Cerebellar nuclear complex (tissue), 1 donor: ENCODE data around the gene MYO3B.

Experiments used
- DNase-seq, 2 experiments: peaks; one replicate each; lab custom pipeline; 2025; lab: John Stamatoyannopoulos, UW

MYO3B gene, protein sequence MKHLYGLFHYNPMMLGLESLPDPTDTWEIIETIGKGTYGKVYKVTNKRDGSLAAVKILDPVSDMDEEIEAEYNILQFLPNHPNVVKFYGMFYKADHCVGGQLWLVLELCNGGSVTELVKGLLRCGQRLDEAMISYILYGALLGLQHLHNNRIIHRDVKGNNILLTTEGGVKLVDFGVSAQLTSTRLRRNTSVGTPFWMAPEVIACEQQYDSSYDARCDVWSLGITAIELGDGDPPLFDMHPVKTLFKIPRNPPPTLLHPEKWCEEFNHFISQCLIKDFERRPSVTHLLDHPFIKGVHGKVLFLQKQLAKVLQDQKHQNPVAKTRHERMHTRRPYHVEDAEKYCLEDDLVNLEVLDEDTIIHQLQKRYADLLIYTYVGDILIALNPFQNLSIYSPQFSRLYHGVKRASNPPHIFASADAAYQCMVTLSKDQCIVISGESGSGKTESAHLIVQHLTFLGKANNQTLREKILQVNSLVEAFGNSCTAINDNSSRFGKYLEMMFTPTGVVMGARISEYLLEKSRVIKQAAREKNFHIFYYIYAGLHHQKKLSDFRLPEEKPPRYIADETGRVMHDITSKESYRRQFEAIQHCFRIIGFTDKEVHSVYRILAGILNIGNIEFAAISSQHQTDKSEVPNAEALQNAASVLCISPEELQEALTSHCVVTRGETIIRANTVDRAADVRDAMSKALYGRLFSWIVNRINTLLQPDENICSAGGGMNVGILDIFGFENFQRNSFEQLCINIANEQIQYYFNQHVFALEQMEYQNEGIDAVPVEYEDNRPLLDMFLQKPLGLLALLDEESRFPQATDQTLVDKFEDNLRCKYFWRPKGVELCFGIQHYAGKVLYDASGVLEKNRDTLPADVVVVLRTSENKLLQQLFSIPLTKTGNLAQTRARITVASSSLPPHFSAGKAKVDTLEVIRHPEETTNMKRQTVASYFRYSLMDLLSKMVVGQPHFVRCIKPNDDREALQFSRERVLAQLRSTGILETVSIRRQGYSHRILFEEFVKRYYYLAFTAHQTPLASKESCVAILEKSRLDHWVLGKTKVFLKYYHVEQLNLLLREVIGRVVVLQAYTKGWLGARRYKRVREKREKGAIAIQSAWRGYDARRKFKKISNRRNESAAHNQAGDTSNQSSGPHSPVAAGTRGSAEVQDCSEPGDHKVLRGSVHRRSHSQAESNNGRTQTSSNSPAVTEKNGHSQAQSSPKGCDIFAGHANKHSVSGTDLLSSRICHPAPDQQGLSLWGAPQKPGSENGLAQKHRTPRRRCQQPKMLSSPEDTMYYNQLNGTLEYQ (N-terminal part only)

DNA sequence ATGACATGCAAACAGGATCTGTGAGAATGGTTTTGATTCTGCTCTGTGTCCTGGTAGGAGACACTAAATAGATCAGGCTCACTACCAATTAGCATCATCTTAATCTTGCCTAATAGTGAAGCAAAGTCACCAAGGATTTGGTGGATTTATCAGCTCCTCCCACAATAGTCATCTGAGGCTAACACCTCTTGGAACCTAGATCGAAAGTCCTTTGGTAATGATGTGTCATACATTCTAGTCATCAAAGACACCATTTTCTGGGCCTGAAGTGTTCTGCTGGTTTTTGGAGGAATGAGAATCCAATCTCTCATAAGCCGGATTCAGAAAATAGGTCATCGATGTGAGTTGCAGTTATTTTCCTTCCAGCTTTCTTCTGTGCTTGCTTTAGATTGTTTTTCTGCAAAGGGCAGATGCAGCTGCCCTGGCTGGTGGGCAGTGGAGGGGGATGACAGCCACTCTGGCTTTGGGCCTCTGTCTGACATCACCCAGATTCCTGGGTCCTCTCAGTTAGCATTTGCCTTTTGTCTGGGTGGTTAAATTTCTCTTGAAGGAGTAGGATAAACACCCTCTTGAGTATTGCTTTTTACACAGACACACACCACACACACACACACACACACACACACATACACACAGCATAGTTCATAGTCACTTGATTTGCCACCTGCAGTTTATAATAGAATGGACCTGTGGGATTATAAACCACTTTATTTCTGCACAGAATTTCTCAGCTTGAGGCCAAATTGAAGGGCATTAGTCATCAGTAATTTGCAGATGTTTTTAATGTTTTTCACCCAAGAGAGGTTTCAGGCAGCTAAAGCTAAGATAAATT, at the start of gene MYO3B:
TSS of gene MYO3B (plus strand) at position 198 of the 832 bp plus-strand sequence. CDS start at position 339, 141 bp downstream.
- no peak for DNase-seq

DNA sequence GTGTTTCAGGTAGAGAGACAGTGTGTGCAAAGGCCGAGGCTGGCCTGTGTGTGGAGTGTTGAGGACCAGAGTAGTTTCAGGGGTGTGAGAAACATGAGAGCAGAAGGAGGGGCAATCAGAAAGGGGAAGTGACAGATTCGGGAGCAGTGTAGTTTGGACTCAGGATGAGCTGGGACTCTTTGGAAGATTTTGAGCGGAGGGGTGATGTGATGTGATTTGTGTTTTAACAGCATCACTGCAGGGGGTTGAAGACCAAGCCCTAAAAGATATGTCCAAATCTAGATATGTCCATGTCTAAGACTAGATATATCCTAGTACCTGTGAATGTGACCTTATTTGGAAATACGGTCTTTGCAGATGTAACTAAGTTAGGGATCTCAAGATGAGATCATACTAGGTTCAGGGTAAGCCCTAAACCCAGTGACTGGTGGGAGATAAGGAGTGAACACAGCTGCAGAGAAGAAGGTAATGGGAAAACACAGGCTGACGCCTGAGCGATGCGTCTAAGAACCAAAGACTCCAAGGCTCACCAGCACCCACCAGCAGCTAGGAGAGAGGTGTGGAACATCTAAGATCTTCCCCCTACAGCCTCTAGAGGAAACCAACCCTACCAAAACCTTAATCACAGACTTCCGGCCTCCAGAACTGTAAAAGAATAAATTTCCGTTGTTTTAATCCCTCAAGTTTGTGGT, 38.5 kb upstream of the MYO3B start:
- no peak for DNase-seq

DNA sequence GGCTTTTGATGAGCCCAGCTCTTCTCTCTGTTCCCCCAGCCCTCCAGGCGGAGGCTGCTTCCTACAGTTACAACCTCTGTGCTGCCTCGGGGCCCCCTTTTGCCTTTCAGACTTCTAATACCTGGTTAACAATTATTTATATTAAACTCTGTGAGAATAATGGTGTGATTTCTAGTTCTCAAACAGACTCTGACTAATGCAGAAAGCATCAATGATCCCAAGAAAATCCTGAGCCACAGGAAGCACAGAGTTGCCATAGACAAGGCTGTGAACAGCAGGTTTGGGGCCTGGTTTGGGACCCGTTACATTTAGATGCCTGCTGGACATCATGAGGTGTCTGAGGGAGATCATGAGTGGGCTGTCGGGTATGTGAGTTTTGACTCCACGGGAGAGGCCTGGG, 37.4 kb upstream of the MYO3B start:
- DNase-seq, result no peak

DNA sequence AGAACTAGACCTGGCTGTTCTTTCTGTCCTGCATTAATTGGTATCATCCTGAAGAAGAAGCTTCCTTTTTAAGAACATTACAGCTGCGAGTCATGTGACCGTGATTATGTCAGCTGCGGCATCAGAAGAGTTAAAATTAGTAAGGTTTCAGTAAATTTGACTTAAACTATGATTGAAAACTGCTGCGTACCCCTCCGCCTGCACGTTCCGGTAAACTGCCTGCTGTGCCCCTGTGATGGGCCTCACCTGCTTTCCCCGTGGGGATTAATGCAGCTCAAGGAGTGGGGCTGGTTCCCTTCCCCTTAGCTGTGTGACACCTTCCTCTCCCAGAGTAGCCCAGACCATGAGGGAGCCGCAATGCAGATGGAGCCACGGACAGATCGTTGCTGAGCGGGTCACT, 36.1 kb upstream of the MYO3B start:
- DNase-seq, result no peak

DNA sequence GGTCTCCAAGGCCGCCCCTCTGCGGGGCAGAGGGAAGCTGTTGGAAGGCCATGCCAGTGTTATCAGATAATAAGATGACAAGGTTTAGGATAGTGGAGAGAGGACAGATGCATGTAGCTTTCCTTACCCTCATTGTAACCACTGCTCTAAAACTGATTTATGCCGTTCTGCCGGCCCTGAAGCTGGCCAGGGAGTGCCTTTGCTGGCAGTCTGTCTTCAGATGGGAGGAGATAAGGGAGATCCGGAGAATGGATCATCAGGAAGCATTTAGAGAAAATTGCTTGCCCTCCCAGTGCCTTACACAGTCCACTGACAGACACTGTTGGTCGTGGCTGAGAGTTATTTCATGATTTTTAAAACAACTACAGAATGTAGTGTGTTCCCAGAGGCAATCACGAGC, 35.4 kb upstream of the MYO3B start:
- no peak for DNase-seq

DNA sequence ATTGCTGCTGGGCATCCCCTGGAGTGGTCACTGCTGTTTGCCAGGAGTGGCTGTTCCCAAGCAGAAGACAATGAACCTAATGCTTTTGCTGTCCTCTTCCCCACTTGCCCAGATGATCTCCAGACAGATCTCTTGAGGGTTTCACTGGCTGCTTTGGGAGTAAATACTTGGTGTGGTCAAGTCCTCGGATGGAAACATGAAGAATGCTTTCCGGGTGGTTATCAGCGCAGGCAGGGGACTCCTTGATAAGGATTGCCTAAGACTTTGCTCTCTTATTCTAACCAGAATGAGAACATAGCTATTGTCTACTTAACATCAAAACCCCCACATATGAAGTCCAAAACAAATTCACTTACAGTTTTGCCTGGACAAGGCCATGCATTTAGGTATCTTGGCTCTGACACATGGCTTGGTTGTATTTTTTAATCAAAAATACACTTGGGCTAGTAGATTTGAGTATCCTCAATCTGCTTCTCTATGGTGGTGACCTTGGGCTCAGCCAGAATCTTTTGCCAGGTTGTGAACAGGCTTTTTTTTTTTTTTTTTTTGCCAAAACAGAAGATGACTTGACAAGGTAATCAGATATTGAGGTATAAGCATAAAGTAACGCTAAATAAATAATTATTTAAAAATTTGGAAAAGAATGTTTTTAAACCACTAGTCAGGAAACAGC, 34.8 kb upstream of the MYO3B start:
- DNase-seq, result no peak

DNA sequence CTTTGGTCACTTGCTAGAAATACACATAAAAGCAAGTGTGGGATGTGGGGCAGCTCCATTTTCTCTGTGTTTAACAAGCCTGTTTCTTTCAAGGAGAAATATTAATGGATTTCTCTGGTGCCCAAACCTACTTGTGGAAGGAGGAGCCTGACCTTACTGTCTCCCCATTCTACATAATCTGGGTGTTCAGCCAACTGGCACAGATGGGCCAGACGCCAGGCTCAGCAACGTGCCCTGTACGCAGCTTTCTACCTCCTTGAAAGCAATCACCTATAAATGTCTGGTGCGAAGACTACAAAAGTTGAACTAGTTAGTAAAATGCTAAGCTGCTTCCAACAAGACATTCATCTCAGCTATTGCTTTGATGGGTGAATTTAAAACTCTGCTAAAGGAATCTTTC, 33.2 kb upstream of the MYO3B start:
- no peak for DNase-seq

DNA sequence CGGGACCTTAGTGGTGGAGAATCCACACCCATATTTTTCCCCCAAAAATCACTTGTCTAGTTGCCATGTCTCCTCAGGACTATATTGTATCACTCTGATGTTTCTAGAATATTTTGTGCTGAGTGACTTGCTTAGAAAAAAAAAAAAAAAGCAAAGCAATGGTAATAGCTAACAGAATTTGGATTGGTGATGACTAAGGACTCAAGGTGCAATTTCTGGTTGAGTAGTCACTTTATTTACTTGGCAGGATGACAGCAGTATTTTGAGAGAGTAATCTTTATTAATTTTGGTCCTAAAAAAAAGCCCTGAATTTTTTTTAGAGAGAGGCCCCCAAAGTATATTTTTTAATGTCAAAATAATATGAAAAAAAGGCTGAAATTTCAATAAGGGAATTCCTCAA, 32.8 kb upstream of the MYO3B start:
- DNase-seq, result no peak

DNA sequence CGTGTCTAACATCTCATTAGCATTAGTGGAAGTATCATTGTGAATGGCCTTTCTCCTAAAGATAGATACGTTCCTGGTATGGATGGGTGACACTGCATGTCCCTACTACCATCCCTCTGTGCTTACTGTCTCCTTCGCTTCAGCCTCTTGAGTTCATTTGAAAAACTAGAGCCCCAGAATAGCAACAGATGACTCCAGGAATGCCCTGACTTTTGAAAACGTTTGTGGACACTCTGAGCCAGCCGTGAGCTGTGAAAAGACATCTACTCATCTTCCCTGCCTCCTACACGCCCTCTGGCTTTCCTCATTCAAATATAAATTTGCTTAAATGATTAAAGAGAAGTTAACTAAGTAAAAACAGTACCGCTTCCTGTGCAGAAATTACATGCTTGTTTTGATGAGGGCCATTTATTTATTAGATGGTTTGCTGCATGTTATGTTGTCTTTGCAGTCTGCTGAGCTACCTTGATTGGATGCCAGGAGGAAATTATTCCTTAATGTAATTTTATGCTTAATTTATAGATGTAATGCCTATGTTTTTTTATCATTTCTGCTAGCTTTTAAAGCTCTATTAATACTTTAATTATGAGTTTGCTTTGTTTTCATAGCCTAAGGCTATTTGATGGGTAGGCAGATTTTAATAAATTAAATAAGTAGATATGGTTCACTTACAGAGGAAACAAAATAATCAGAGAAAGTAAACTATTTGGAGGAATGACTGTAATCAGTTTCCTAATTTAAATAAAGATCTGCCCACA, 32.1 kb upstream of the MYO3B start:
- DNase-seq, result no peak

DNA sequence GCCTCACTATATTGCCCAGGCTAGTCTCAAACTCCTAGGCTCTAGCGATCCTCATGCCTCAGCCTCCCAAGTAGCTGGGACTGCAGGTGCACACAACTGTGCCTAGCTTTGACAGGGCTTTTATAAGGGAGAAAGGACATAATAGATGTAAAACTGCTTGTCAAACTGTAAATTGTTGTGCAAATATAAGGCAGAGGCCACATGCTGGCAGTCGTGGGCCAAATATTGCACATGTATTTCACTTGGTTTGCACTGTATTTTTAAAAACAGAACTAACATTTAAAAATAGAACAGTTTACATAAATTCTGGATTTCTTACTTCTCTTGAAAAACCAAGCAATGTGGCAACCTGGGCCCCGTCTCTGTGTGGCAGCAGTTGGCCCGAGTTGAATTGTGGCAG, 31.2 kb upstream of the MYO3B start:
- no peak for DNase-seq

DNA sequence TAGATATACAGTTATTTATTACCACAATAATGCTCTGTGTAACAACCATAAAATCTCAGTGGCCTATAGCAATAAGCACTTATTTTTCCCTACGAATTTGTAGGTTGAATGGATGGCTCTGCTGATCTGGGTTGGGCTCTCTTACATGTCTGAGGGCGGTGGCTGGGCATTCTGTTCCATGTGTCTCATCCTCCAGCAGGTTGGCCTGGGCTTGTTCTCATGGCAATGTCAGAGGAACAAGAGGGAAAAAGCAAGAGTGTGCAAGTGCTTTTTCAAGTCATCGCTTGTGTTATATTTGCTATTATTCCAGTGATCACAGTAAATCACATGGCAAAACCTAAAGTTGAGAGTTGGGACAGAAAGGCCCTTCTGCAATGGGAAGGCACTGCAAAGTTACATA, 30.4 kb upstream of the MYO3B start:
- no peak for DNase-seq

DNA sequence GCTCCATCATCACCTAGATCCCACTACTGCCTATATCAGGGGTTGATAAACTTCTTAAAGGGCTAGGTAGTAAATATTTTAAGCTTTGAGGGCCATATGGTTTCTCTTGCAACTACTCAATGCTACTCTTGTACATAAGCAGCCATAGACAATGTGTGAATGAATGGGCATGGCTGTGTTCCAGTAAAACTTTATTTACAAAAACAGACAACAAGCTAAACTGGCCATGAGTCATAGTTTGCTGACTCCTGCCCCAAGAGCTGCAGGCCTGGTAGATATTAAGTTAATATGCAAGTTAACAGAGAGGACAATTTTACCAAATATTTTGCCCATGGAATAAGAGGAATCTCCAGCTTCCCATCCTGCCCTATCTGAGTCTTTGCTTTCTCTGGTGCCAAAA, 29.8 kb upstream of the MYO3B start:
- no peak for DNase-seq

DNA sequence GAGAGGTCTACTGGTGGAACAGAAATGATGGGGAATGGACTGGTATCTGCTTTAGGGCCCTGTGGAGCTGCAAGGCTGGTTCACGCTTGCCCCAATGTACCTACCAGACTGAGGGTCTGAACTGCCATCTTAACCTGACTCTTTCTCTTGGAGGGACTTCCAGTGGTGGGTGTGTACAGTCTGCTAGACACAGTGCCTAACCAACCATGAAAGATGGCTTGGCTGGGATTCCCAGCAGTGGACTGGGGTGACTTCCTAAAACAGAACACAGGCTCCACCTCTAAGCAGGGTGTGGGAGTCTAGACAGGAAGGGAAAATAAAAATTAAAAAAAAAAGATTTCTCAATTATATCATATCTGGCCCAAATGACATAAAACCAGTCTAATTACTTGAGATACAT, 25.5 kb upstream of the MYO3B start:
- no peak for DNase-seq

DNA sequence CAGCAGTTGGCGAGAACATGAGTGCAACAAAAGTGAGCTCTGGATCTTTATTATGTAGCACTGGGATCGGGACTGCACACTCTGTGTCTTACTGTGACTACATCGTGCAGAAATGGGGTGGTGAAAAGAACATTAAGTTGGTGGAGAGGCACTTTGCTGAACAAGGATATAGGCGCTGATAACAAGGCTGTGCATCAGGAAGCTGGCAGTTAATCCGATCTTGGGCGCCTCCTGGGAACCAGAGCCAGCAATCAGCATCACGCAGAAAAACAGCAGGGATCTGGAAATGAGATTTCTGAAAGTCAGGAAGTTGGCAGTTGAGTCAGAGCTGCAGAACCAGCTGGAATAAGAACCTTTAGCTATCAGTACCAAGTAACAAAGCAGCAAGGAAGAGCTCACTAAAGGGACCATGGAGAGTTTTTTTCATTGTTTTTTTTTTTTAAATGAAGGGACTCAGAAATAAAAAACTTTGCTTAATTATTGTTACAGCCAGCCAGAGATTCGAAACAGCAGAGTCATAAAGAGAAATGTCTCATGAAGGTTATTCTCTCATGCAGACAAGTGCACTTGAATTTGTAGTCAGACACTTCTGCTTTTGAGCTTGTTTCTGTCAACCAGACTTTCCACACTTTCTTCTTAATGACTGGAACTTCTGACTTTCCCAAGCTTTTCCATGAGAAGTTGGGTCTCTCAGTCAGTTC, 22.8 kb upstream of the MYO3B start:
- no peak for DNase-seq

DNA sequence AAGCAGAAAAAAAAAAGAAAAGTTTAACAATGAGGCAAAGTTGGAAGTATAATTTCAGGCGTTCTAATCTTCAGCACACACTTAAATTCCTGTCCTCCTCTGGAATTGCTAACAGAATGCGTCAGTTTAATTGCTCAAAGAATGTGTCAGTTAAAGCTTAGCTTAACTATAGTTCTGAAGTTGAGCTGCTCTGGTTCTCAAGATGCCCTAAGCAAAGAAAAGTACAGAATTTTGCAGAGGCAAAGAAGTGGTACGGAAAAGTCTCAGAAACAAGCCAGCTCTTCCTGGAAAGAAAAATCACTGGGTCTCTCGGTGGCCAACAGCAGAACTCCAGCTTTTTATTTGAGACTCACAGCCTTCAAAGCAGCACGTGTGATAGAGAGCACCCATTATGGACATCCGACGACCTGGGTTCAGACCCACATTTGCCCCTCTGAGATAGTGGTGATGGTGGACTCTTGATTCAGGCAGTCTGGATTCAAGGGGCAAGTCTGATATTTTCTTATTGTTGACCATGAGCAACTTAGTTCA, 22.2 kb upstream of the MYO3B start:
- no peak for DNase-seq

DNA sequence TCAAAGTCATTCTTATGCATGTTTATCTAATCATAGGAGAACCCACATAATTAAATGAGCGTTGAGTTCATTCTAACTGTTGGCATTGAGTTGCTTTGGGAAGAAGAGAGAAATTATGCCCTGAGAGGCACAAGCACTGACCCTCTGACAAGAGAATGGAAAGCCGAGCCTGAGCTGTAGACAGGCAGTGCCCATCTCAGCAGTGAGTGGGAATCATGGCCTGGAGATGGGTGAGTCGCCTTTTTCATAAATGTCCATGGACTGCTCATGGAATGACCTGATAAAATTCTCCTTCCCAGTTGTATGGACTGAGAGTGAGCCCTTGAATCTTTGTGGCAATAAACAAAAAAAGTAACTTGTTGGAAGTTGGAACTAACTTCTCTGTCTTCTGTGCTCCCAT, 21.4 kb upstream of the MYO3B start:
- DNase-seq, result no peak

DNA sequence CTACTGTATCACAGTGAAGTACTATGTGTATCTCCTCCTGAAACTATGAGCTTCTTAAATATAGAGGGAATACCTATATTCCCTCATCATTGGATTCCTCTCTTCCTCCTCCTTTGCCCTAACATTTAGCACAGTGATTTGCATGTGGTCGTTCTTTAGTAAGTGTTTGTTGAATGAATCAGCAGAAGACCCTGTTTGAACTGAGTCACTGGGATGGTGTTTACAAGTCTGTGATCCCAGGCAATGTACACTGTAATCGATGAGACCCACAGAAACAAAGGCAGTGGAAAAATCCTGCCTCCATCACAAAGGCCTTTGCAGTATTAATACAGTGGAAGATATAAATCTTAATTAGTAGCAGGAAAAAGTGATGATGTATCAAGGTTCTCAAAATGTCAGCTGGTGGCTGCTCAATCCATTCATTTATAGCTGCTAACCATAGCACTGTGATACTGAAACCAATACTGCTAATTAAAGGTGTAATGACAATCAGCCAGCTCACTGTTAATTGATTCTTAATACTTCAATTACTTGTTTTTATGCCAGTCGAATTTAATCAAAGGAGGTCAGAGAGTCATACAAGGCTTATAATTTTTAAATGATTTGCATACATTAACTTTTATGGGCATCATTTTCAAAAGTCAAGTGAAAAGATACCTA, 20.8 kb upstream of the MYO3B start:
- DNase-seq, result no peak

DNA sequence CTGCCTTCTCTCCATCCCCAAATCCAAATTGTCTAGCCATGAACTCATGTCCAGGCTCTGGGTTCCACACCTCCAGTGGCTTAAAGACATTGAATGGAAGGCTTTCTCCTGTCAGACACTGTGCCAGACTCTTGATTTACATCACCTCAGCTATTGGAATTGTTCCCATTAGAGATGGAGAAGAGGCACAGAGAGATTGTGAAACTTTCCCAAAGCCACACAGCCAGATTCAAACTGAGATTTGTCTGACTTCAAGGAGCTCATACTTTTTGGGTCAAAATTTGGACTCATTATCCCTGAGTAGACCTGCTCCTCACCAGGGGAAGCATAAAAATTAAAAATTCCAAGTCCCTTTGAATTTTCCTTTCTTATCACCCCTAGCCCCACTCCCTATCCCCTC, 18.9 kb upstream of the MYO3B start:
- DNase-seq, result no peak
